Activated CD8-positive, alpha-beta memory T cell treated with anti-CD3 and anti-CD28 coated beads, Interleukin-2, amount 10 ng/mL, durations not matched to agents 7 days and 5 days (primary cell): ENCODE measurements around the gene AAK1. TPM values are rescaled to one million over a fixed set of nuclear protein-coding genes. Genes with fewer than 3 reads are reported as not detected.
"Not testable (repeated sequence)": the region's sequence is repeated elsewhere in the genome, so short reads cannot be mapped to it uniquely, and the experiment has no call there.

Experiments
- ATAC-seq: fragments of 150-1000 bp; cut with Tn5 transposase; one replicate; pipeline ENCODE4 v1.10.0; 2021; ENCODE audit warnings: moderate library complexity
- CTCF ChIA-PET: fragments of 350-600 bp; sonication (Branson Sonifier 250); formaldehyde crosslinking; loops from one replicate; lab custom pipeline; 2021; ENCODE audit warnings: antibody characterized with exemption; lab: Charles Lee
- DNase-seq: peaks from one replicate; pipeline ENCODE4 v3.0.0-alpha.2; 2020
- H3K27ac Mint-ChIP-seq: one replicate; pipeline ENCODE4 v1.8.0; 2021; ENCODE audit warnings: mild to moderate bottlenecking, mixed read lengths
- H3K27me3 Mint-ChIP-seq: one replicate; pipeline ENCODE4 v1.8.0; 2021; ENCODE audit warnings: mixed read lengths
- H3K36me3 Mint-ChIP-seq: one replicate; pipeline ENCODE4 v1.8.0; 2021; ENCODE audit warnings: mild to moderate bottlenecking, mixed read lengths
- H3K4me1 Mint-ChIP-seq: one replicate; pipeline ENCODE4 v1.8.0; 2021; ENCODE audit warnings: mixed read lengths
- H3K4me3 Mint-ChIP-seq: one replicate; pipeline ENCODE4 v1.8.0; 2021; ENCODE audit warnings: mild to moderate bottlenecking, moderate library complexity, mixed read lengths
- H3K9me3 Mint-ChIP-seq: one replicate; pipeline ENCODE4 v1.8.0; 2022; ENCODE audit warnings: low read depth, mixed read lengths
- total RNA-seq, 2 experiments: library from RNA; stranded (reverse); gene quantifications; one replicate each; pipeline ENCODE4 v1.2.3, GENCODE V29; 2021

AAK1 gene
- total RNA-seq, 2 experiments from 2014 or later = 94.0 to 99.5 TPM

DNA sequence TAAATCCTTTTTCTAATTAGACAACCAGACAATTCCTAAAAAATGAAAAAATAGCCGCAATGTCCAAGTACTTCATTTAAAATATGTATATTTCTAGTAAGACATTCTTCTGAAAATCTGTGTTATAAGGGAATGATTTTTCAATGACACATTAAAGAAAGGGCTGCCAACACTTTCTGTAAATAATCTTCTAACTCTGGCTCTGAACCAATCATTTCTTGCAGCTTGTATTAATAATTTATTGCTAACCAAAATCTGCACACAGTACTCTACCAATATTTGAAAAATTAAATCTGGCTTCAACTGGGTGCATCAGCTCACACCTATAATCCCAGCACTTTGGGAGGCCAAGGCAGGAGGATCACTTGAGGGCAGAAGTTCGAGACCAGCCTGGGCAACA lies 214.6 kb downstream of the AAK1 start:
- Mint-ChIP-seq H3K9me3 (no peaks in the 10 kb centered on the region), H3K36me3 (peaks cover 11% of the 10 kb centered on the region), H3K27ac (no peak overlapping the region), H3K4me1 (no peaks in the 10 kb centered on the region), H3K27me3 (no peaks in the 10 kb centered on the region), H3K4me3 (no peak overlapping the region)
- DNase-seq (no peak), ATAC-seq (no peak)
- CTCF ChIA-PET = interaction anchor here (0.8 kb wide), 1 partner anchor 8 kb away, joined by 3 read pairs; no protein-coding TSS in a partner anchor

DNA sequence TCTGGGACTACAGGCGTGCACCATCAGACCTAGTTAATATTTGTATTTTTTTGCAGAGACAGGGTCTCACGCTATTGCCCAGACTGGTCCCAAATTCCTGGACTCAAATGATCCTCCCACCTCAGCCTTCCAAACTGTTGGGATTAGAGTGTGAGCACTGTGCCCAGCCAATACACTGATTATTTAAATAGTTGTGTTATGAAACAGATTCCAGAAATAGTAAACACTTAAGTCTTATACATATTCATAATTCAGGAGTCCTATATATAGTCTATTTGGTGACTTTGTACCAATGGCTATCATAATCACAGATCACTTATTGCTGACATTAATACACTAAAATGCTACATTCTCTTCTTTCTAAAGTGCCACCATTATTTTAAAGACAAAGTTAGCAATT lies 219.1 kb downstream of the AAK1 start:
- DNase-seq (no peak), ATAC-seq (no peak)
- Mint-ChIP-seq H3K9me3 (no peaks in the 10 kb centered on the region), H3K4me1 (peaks cover 5% of the 10 kb centered on the region), H3K4me3 (no peak overlapping the region), H3K27me3 (no peaks in the 10 kb centered on the region), H3K36me3 (peaks cover 23% of the 10 kb centered on the region), H3K27ac (no peak overlapping the region)
- CTCF ChIA-PET = no interaction called here

DNA sequence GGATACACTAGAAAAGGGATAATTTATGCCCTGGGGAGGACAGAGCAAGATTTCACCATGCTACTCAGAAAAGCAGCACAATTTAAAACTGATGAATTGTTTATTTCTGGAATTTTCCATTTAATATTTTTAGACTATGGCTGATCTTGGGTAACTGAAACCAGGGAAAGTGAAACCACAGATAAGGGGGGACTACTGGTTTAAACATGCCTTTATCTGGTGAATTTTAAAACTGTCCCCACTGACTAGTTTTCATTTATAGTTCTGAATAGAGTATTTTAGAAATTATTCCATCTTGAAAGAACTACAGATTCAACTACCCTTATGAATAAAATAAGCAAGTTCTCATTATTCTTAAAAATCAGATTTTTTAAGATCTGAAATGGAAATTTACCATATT lies 221.3 kb downstream of the AAK1 start:
- no peak overlapping the region for H3K4me3 Mint-ChIP-seq
- H3K9me3 Mint-ChIP-seq = no peaks in the 10 kb centered on the region
- CTCF ChIA-PET = no interaction called here
- no peak for DNase-seq
- peaks cover 5% of the 10 kb centered on the region for H3K4me1 Mint-ChIP-seq
- no peak for ATAC-seq
- H3K36me3 Mint-ChIP-seq = peaks cover 23% of the 10 kb centered on the region
- peak overlapping the region; percentile 28 for H3K27ac Mint-ChIP-seq
- no peaks in the 10 kb centered on the region for H3K27me3 Mint-ChIP-seq

DNA sequence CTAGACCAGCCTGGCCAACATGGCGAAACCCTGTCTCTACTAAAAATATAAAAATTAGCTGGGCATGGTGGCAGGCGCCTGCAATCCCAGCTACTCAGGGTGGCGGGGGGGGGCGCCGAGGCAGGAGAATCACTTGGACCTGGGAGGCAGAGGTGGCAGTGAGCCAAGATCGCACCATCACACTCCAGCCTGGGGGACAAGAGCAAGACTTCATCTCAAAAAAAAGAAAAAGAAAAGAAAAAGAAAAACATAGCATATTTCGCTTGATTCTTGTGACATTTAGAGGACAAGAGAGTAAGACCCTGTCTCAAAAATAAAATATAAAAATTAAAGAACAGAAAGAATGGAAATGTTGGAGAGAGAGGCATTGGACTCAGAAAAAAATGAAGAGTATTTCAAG lies 224.4 kb downstream of the AAK1 start:
- DNase-seq, H3K9me3 Mint-ChIP-seq, H3K4me3 Mint-ChIP-seq, H3K27me3 Mint-ChIP-seq, H3K4me1 Mint-ChIP-seq, ATAC-seq, H3K27ac Mint-ChIP-seq: not testable (repeated sequence)
- CTCF ChIA-PET = interaction anchor here (1.7 kb wide), 1 partner anchor 18 kb away, joined by 12 read pairs; the partner anchor contains the start of gene NFU1
- H3K36me3 Mint-ChIP-seq = peaks cover 25% of the 10 kb centered on the region

DNA sequence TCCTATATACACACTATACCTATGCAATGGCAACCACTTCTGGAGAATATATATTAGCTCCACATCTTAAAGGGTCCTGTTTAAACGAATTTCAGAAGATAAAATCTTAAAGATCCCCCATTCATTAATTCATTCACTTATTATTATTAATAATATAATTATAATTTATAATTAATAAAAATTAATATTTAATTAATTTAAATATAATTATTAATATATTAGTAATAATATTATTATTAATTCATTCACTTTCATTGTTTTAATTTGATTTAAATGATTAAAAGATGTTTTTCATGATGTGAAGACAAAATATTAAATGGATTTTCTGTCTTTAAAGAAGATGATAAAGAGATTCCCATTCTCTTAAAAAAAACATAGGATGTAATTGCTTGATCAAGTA lies 227.4 kb downstream of the AAK1 start:
- Mint-ChIP-seq H3K36me3 (peaks cover 19% of the 10 kb centered on the region), H3K9me3 (no peaks in the 10 kb centered on the region), H3K4me3 (no peak overlapping the region), H3K27me3 (no peaks in the 10 kb centered on the region), H3K27ac (no peak overlapping the region), H3K4me1 (peaks cover 1% of the 10 kb centered on the region)
- ATAC-seq (no peak), DNase-seq (no peak)
- CTCF ChIA-PET = no interaction called here

Other genes starting within 250 kb of the AAK1 start
- gene NFU1, start 206.3 kb downstream of the AAK1 start, total RNA-seq = 10 to 100 TPM; 28.5 to 40.9 TPM
- 10 to 100 TPM; 56.1 to 66.6 TPM for gene ANXA4, start 98.4 kb upstream of the AAK1 start, total RNA-seq
- gene GMCL1, start 185.9 kb upstream of the AAK1 start, total RNA-seq = 10 to 100 TPM; 26.5 to 32.6 TPM